NCI-H345 treated with DMSO at 0.1 percent for 48 hours (cell line): ENCODE measurements around the gene LIPJ.

Experiments used
- DNase-seq: peaks from one replicate; lab custom pipeline; 2025; ENCODE audit not compliant: unreplicated experiment; lab: John Stamatoyannopoulos, UW

The LIPJ gene

DNA sequence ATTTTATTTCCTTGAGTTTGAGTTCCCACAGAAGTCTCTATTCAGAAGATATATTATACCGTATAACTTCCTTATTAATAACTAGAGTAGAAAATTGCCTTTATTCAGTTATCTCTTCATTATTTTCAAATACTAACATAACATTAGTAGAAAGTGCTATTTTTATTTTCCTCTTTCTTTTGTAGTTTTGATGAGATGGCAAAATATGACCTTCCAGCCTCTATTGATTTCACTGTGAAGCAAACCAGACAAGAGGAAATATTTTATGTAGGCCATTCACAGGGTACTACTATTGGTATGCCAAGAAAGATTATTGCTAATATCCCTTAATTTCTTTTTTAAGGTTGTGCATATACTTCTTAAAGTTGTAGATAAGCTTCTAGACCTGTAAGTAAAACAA, 7.9 kb downstream of the LIPJ start:
- DNase-seq: no peak

DNA sequence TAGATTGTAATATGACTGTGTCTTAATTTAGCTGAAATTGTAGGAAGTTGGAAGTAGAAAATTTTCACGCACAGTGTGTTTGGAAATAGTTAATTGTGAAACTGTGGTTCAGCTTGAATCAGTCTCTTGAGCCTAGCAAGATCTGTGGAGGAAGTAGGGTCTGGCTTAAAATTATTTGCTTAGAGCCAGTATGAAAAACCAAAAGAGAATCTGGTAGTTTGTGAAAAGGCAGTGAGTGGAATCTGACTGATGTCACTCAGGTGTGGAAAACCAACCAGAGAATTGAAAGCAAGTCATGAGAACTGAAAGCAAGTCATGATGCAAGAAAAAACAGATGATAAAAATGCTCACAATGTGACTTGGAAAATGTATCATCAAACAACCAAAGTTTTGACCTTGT, 11.5 kb downstream of the LIPJ start:
- no peak for DNase-seq

DNA sequence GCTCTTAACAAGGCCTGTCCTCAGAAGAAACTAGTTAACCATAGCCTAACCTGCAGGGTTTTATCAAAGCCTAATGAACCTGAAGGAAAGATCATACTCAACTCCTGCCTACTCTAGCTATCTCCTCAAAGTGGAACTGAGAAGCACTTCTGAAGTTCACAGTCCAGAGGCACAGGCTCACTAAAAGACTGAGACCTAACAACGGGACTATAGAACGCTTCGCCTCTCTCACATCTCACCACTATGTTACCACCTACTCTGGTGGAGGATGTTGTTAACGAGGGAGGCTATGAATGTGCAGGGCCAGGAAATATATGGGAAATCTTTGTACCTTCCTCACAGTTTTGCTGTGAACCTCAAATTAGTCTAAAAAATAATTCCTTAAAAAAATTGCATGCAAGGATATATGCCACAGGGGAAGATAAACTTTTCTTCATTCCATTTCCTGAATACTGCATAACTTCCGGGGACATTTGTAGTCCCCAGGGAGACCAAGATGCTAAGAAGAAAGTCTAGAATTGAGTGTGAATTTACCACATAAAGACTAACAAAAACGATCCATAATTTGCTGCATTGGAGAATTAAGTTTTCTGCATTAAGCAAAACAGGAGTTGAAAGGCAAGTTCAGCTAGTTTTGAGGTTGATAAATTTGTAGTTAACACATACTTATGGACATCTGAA, 21.6 kb downstream of the LIPJ start:
- DNase-seq: no peak

DNA sequence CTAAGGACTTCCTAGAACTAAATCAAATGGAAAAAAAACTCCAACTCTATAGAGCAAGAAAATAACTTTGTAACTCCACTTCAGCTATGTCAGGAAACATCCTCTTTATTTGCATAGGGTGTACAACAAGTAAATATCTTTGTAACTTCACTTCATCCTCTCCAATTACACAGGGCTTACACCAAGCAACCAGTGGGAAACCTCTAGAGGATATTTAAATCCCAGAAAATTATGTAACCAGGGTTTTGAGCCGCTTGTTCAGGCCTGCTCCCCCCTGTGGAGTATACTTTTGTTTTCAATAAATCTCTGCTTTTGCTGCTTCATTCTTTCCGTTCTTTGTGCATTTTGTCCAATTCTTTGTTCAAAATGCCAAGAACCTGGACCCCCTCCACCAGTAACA, 22.2 kb downstream of the LIPJ start:
- DNase-seq: no peak

DNA sequence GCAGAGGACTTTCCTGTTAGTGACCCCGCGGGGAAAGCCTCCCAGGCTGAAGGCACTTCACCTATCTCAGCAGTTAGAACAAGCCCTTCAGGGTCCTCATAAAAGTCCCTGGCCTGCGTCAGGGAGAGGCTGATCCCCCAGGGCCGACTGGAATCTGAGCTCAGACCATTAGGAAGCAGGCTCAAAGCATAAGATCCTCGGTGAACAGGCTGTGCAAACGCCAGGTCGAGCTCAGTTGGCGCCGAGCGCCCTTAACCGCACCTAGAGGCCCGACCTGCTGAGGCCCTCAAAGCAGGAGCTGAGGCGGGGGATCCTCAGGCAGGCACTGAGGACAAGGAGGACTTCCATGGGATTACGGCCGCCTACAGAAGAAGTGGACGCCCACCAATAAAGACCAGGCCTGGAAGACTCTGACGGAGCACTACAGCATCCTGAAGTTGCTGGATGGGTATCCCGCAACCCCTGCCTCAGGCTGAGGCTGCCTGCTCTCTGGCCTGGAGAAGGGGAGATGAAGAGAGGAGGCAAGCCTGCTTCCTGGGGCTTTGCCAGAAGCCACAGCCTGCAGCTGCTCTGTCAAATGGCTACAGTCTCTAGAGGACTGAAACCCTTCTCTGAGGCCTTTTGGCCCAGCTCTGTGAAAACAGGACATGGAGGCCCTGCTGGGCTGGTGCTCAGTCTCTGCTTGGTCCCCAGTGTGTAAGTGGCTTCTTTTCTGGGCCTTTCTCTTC, 29.9 kb downstream of the LIPJ start:
- DNase-seq: no peak

DNA sequence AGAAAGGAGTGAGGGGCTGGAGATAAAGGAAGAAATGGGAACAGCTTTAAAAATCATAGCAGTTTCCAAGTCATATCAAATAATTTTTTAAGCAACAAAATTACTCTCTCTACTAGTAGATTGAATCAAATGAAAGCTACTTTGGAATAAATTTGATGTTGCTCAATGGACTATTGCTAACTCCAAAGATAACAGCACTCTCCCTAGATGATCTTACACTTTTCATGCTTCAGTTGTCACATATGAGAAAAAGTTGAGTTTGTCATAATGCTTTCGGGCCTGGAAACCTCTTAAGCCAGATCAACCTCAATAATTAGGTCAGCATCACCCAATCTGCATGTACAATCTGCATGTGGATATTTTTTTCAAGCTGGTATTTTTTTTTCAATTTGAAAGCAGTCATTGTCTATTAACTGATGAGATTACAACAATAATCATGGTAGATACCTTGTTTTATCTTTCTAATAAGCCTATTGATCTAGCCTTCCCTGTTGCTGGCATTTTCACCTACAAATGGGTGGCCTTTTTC, 31.3 kb downstream of the LIPJ start:
- no peak for DNase-seq

DNA sequence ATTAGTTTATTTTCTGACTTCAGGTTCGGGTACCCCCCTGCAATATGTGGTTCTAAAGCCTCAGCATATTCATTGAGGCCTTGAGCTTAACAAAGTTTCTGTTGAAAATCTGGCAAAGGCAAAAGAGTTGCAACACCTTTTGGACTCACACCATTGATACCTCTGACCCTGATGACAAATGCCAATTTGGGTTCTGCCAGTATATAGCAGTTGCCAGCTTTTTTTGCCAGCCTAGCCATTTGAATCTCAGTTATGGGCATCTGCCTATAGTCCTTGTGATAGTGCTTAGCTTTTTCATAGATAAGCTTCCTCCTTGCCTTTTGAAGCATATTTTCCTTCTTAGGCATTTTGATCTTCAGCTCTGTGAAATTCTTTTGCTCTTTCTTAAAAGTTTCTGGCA, 31.9 kb downstream of the LIPJ start:
- DNase-seq: no peak

DNA sequence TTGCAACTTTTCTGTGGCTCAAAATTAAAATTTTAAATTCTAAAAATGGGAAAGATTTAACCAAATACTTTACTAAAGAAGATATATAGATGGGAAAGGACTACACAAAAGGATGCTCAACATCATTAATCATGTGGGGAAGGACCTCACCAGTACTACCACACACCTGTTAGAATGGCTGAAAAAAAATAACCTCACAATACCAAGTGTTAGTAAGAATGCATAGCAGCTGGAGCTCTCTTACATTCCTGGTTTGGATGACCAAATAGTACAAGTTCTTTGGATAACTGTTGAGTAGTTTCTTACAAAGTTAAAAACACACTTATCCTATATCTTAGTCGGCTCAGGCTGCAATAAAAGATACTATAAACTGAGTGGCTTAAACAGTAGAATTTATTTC, 33.9 kb downstream of the LIPJ start:
- DNase-seq: no peak

DNA sequence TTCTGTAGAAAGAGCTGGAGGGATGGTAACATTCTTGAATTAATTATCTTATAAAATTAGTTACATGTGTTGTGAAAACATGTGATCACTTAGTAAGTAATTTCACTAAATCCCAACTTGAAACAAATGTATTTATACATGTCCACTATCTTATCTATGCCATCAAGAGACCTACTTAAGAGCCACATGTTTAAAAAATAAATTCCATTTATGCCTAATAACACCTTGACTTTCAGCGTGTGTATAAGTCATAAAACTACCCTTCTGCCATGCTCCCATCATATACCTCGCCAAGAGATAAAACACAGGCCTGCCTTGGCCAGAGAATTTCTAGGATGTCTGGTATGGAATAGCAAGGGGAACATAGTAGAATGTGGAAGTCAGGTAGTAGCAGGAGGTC, 37.3 kb downstream of the LIPJ start:
- no peak for DNase-seq

DNA sequence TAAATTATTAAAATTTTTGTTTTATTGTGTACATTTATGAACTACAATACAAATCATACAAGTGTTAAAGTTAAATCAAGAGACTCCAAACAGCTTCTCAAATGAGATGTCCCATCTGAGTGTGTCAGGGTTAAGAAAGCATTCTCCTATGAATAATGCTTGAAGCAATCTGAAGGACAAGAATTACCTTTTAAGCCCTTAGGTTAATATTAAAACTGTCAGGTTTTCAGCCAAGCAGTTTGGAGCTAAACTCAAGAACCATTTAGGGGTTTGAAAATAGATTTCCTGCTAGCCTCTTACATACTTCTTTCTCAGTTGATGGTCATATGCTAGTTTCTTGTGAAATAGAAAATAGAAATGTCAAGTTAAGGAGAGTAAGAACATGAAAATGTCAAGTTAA, 38.3 kb downstream of the LIPJ start:
- DNase-seq: no peak

DNA sequence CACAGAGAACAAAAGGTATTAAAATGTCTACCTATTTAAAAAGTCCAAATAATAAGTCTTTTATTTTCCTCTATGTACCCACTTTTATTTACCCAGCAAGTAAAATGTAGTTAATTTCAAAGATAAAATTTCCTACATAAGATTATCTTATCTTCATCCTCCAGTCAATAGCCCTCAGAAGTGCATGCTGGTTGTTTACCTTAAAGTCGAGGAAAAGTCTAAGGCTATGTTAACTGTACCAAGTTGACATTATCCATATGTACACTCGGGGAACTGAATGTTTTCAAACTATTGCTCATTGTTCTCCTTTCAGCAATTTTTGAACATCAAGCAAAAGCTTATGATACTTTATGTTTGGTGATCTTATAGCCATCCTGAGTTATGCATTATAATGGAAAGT, 53.6 kb downstream of the LIPJ start:
- no peak for DNase-seq

DNA sequence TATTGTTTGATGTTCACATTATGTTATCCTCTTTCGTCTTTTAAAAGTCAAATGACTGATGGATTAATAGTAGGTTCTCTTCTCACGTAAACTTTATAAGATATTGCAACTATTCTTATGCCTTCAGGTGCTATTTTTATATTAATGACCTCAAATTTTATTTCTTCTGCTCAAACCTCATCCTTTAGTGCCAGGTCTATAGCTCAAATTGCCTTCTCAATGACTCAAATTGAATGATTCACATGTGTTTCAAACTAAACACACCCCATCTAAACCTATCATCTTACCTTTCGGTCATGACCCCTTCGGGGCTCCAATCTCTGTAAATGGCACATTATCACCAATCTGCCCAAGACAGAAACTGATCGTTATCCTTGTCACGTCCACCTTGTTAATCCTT, 55.6 kb downstream of the LIPJ start:
- no peak for DNase-seq

DNA sequence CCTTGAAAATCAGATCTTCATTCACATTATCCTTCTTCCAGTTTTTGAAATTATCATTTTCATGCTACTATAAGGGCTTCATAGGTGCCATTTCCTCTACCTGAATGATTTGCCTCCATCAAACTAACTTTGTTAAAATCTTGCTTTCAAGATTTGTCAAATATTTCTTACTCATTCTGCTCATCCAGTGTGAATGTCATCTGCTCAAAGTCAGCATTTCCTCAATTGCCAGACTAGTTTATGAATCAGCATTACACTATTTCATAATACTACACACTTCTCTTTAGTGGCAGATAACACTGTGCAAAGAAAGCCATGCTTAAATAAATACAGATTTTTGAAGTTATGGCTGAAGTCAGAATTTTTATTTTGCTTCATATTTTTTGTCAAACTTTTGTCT, 56.4 kb downstream of the LIPJ start:
- no peak for DNase-seq

DNA sequence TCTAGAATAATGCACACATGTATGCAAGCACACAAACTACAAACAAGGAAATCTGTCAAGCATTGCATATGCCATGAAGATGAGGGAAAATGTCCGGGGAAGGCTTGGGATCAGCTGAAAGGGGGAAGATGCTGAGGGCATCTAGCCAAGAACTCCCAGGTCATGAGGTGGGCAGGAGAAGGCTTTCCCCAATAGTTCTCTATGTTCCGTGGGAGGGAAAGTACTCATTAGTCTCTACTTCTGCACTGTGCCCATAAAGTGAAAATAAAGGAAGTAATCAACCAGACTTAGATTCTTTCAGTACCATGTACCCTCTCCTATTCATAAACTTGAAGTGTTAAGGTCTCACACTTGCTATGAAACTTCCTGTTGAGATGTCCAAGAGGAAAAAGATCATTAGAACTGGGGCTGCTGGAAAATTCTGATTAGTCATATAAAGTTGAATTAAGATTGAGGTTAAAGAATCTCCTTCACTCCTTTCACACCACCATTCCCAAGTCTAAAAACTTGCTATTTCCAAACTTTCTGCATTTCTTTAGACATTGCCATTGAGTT, 60.6 kb downstream of the LIPJ start:
- DNase-seq: no peak

DNA sequence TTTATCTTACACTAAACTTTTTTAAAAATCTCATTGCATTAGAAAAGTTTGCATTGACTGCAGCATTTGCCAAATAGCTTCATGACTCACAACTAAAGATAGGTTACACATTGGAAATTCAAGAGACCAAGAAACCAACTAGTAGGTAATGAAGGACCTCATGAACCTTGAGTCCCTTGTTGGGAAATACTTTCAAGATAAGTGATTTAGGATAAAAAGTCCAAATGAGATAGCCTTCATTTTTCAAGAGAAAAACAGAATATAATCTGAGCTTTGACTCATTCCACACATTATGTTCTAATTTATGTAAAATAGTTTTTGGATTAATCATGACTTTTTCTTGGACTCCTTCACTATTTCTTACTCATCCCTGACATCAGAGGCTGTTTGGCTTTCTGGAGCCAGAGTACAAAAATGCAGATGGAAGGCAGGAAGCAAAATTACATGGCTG, 64.6 kb downstream of the LIPJ start:
- DNase-seq: no peak

DNA sequence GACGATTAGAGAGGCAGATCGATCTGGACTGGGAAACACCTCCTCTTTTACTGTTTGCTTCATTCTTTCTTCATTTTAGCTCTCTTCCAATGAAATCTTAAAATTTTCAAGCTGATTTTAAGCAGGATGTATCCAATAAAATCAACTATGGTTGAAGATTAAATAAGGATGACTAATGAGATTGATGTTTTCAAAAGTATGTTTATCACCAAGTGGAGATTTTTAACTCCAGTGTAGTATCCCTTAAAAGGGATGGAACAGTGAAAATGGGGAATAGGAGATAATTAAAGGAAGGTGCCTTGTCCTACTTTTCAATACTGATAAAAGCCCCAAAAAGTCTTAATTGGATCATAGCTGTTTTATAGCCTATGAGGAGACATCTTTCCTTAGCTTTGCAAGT, 66.1 kb downstream of the LIPJ start:
- no peak for DNase-seq
